HEK293 (cell line): ENCODE results near the gene MMP14.
A peak's percentile ranks its signal among the peaks of the same experiment; 100 is the strongest.

Source experiments
- CTCF ChIA-PET: fragments of 350-600 bp; formaldehyde crosslinking; extraction: SDS; loops from one replicate; lab custom pipeline; 2021; ENCODE audit warnings: antibody characterized with exemption; lab: Yijun Ruan, JAX
- POLR2A ChIA-PET: fragments of 300-600 bp; formaldehyde crosslinking; extraction: SDS; loops from one replicate; lab custom pipeline; 2020; ENCODE audit warnings: antibody characterized with exemption, inconsistent platforms; lab: Yijun Ruan, JAX
- H3K27ac ChIP-seq: fragments of 200-500 bp; sonication (Bioruptor generic); 2 replicates; pipeline ENCODE4 v1.5.1; 2014; ENCODE audit warnings: low read depth, low read length, control low read depth, inconsistent platforms; ENCODE audit errors: extremely low read depth
- H3K36me3 ChIP-seq, 2 experiments: fragments of 200-500 bp in 1 of 2; sonication (Bioruptor generic) in 1 of 2; 1 replicate in 1 of 2; 2 replicates in 1 of 2; pipeline ENCODE4 v1.5.1; 2014 to 2017; ENCODE audit warnings: inconsistent platforms in 2 of 2, low read length in 2 of 2; ENCODE audit not compliant: control insufficient read depth in 2 of 2, insufficient read depth in 1 of 2
- H3K4me1 ChIP-seq: fragments of 200-500 bp; sonication (Bioruptor generic); 2 replicates; pipeline ENCODE4 v1.5.1; 2014; ENCODE audit warnings: mild to moderate bottlenecking, low read length, inconsistent platforms; ENCODE audit not compliant: control insufficient read depth, insufficient read depth
- H3K4me3 ChIP-seq: 2 replicates; pipeline ENCODE4 v1.5.1; 2011; ENCODE audit warnings: low read depth, mild to moderate bottlenecking, control low read depth, low read length, moderate library complexity
- H3K9me3 ChIP-seq: fragments of 200-500 bp; sonication (Bioruptor generic); 2 replicates; pipeline ENCODE4 v1.5.1; 2014; ENCODE audit warnings: low read depth, low read length, inconsistent platforms; ENCODE audit not compliant: control insufficient read depth, insufficient read depth
- FEZF1 ChIP-seq: fragments of 450-650 bp; formaldehyde crosslinking; IDR thresholded peaks from 2 replicates; pipeline ENCODE4 v1.5.1; 2016; ENCODE audit warnings: missing biosample characterization, missing genetic modification characterization
- GLIS2 ChIP-seq: fragments of 450-650 bp; formaldehyde crosslinking; IDR thresholded peaks from 2 replicates; pipeline ENCODE4 v1.5.1; 2016; ENCODE audit warnings: missing biosample characterization, missing genetic modification characterization
- KLF10 ChIP-seq: fragments of 450-650 bp; IDR thresholded peaks from 2 replicates; pipeline ENCODE4 v1.5.1; 2018; ENCODE audit warnings: missing biosample characterization, mild to moderate bottlenecking, missing genetic modification characterization
- MYNN ChIP-seq: fragments of 450-650 bp; formaldehyde crosslinking; IDR thresholded peaks from 2 replicates; pipeline ENCODE4 v1.5.1; 2016; ENCODE audit warnings: missing biosample characterization, missing genetic modification characterization, borderline replicate concordance
- ZNF274 ChIP-seq, 2 experiments: fragments of 200-500 bp in 1 of 2; fragments of 450-650 bp in 1 of 2; sonication (Bioruptor generic) in 1 of 2; formaldehyde crosslinking in 1 of 2; IDR thresholded peaks; 2 replicates each; pipeline versions ENCODE4 v1.5.1 to v1.6.1; 2014 to 2016; ENCODE audit warnings: borderline replicate concordance in 1 of 2, inconsistent platforms in 1 of 2, low read length in 1 of 2, missing biosample characterization in 1 of 2, missing genetic modification characterization in 1 of 2
- ZNF350 ChIP-seq: fragments of 450-650 bp; formaldehyde crosslinking; IDR thresholded peaks from 2 replicates; pipeline ENCODE4 v1.5.0; 2017; ENCODE audit warnings: missing biosample characterization, mild to moderate bottlenecking, missing genetic modification characterization
- TF ChIP-seq, protein P1 (sequence below): fragments of 450-650 bp; formaldehyde crosslinking; IDR thresholded peaks from 2 replicates; pipeline ENCODE4 v1.5.1; 2016; ENCODE audit warnings: missing biosample characterization, missing genetic modification characterization
- TF ChIP-seq, protein P2 (sequence below): fragments of 450-650 bp; formaldehyde crosslinking; IDR thresholded peaks from 2 replicates; pipeline ENCODE4 v1.5.1; 2016; ENCODE audit warnings: missing biosample characterization, missing genetic modification characterization
- TF ChIP-seq, protein P3 (sequence below): IDR thresholded peaks from 2 replicates; pipeline ENCODE4 v1.6.1; 2011; ENCODE audit warnings: mild to moderate bottlenecking, low read depth, low read length, borderline replicate concordance

MMP14 gene

DNA sequence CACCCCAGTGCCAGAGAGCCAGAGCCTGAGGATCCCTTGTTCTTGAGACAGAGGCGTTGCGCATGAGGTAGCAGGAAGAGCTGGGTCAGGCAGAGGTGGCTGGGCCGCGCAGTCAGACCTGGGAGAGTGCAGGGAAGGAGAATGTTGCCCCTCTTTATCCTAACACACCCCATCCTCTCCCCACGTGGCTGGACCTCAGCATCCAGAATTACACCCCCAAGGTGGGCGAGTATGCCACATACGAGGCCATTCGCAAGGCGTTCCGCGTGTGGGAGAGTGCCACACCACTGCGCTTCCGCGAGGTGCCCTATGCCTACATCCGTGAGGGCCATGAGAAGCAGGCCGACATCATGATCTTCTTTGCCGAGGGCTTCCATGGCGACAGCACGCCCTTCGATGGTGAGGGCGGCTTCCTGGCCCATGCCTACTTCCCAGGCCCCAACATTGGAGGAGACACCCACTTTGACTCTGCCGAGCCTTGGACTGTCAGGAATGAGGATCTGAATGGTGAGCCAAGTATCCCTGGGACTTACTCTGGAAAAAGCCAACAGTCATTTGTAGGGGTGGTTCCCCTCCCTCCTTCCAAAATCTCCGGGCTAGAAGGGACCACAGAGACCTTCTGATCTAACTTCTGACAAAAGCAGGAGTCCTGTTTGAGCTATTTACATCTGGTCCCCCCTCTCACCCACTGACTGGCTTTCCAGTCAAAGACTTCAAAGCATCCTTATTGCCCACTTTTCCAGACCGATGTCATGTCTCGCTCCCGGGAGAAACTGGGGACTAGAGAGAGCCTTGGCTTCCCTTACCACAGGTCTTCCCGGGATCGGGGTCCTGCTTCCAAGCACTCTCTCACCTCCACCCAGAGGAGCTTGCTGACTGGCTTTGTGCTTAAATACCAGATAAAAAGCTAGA, 6.1 kb downstream of the MMP14 start:
- no peaks in the 10 kb centered on the region for H3K9me3 ChIP-seq
- H3K27ac ChIP-seq, result no peak overlapping the region
- POLR2A ChIA-PET, result no interaction called here
- TF ChIP-seq, protein P1, sequence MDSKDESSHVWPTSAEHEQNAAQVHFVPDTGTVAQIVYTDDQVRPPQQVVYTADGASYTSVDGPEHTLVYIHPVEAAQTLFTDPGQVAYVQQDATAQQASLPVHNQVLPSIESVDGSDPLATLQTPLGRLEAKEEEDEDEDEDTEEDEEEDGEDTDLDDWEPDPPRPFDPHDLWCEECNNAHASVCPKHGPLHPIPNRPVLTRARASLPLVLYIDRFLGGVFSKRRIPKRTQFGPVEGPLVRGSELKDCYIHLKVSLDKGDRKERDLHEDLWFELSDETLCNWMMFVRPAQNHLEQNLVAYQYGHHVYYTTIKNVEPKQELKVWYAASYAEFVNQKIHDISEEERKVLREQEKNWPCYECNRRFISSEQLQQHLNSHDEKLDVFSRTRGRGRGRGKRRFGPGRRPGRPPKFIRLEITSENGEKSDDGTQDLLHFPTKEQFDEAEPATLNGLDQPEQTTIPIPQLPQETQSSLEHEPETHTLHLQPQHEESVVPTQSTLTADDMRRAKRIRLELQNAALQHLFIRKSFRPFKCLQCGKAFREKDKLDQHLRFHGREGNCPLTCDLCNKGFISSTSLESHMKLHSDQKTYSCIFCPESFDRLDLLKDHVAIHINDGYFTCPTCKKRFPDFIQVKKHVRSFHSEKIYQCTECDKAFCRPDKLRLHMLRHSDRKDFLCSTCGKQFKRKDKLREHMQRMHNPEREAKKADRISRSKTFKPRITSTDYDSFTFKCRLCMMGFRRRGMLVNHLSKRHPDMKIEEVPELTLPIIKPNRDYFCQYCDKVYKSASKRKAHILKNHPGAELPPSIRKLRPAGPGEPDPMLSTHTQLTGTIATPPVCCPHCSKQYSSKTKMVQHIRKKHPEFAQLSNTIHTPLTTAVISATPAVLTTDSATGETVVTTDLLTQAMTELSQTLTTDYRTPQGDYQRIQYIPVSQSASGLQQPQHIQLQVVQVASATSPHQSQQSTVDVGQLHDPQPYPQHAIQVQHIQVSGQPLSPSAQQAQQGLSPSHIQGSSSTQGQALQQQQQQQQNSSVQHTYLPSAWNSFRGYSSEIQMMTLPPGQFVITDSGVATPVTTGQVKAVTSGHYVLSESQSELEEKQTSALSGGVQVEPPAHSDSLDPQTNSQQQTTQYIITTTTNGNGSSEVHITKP (tag by site-specific recombination), result peak; percentile 30; the same call in 1 of the 2 replicates
- TF ChIP-seq ZNF274 (IDR thresholded peaks at IDR 0.05; ENCODE audit: low read length) (no peak), ZNF274 (tag by site-specific recombination; IDR thresholded peaks at IDR 0.05; ENCODE audit: borderline replicate concordance) (no peak)
- TF ChIP-seq, all 188 proteins: peak for 1
- H3K4me1 ChIP-seq, result no peaks in the 10 kb centered on the region
- H3K36me3 ChIP-seq, result no peaks in the 10 kb centered on the region; a peak in 1 of 3 replicates
- CTCF ChIA-PET, result interaction anchor here (1.0 to 1.7 kb wide), 2 partner anchors 11 to 272 kb away, joined by 3 to 11 read pairs; no protein-coding TSS in a partner anchor
- H3K4me3 ChIP-seq, result no peak overlapping the region

DNA sequence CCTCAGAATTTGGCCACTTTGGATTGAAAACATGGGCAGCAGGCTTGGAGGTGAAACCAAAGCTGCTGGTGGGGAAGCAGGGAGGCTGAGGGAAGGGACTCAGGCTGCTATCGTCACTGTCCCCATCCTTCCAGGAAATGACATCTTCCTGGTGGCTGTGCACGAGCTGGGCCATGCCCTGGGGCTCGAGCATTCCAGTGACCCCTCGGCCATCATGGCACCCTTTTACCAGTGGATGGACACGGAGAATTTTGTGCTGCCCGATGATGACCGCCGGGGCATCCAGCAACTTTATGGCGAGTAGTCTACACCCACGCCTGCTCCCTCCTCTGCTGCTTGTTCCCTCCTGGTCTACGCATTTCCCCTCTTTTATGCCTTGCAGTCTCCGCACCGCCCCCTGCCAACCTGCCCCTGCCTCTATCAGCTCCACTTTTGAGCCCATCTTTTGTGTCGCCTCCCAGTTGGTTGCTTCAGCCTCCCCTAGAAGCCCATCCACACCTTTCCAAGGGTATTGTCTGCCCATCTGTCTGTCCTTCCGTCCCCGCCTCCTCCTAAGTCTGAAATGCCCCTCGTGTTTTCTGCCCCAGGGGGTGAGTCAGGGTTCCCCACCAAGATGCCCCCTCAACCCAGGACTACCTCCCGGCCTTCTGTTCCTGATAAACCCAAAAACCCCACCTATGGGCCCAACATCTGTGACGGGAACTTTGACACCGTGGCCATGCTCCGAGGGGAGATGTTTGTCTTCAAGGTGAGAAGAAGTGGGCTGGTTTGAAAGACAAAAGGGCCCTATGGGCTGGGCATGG, 6.9 kb downstream of the MMP14 start:
- H3K27ac ChIP-seq, result no peak overlapping the region
- no peaks in the 10 kb centered on the region for H3K9me3 ChIP-seq
- H3K36me3 ChIP-seq, result no peaks in the 10 kb centered on the region; a peak in 1 of 3 replicates
- H3K4me1 ChIP-seq, result no peaks in the 10 kb centered on the region
- H3K4me3 ChIP-seq, result no peak overlapping the region
- no peak for TF ChIP-seq FEZF1 (tag by site-specific recombination)
- no peak for TF ChIP-seq MYNN (tag by site-specific recombination)
- no peak for TF ChIP-seq GLIS2
- TF ChIP-seq, protein P2, sequence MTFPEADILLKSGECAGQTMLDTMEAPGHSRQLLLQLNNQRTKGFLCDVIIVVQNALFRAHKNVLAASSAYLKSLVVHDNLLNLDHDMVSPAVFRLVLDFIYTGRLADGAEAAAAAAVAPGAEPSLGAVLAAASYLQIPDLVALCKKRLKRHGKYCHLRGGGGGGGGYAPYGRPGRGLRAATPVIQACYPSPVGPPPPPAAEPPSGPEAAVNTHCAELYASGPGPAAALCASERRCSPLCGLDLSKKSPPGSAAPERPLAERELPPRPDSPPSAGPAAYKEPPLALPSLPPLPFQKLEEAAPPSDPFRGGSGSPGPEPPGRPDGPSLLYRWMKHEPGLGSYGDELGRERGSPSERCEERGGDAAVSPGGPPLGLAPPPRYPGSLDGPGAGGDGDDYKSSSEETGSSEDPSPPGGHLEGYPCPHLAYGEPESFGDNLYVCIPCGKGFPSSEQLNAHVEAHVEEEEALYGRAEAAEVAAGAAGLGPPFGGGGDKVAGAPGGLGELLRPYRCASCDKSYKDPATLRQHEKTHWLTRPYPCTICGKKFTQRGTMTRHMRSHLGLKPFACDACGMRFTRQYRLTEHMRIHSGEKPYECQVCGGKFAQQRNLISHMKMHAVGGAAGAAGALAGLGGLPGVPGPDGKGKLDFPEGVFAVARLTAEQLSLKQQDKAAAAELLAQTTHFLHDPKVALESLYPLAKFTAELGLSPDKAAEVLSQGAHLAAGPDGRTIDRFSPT (tag by site-specific recombination), result no peak
- TF ChIP-seq ZNF350 (tag by site-specific recombination), result no peak
- TF ChIP-seq, protein P3, sequence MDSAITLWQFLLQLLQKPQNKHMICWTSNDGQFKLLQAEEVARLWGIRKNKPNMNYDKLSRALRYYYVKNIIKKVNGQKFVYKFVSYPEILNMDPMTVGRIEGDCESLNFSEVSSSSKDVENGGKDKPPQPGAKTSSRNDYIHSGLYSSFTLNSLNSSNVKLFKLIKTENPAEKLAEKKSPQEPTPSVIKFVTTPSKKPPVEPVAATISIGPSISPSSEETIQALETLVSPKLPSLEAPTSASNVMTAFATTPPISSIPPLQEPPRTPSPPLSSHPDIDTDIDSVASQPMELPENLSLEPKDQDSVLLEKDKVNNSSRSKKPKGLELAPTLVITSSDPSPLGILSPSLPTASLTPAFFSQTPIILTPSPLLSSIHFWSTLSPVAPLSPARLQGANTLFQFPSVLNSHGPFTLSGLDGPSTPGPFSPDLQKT, result no peak
- no peak for TF ChIP-seq KLF10 (tag by site-specific recombination)
- TF ChIP-seq, all 188 proteins: peak for 0
- POLR2A ChIA-PET, result no interaction called here
- CTCF ChIA-PET, result interaction anchor here (0.7 to 1.7 kb wide), 4 partner anchors 10 to 293 kb away, joined by 3 to 11 read pairs (median 4); partner anchors contain the start of gene LRP10
